ENCODE measurements around the gene C10orf53.

Gene C10orf53

GRCh38 chr10:49688920-49689319 is 9.5 kb downstream of the C10orf53 start:
- TF ChIP-seq CTCF (IDR thresholded peaks at IDR 0.05; ENCODE audit: insufficient read depth, low read depth, low read length, missing control alignments), result no peak
- H3K4me3 ChIP-seq (ENCODE audit: low read depth, low read length), result no peak overlapping the region
- DNase-seq (ENCODE audit: low read depth), result no peak

GRCh38 chr10:49689882-49690510 is 10.5 kb downstream of the C10orf53 start:
- no peak for DNase-seq (ENCODE audit: low read depth)
- no peak for TF ChIP-seq CTCF (IDR thresholded peaks at IDR 0.05; ENCODE audit: insufficient read depth, low read depth, low read length, missing control alignments)
- no peak overlapping the region for H3K4me3 ChIP-seq (ENCODE audit: low read depth, low read length)

- no peak for DNase-seq (ENCODE audit: low read depth)
- no peak for TF ChIP-seq CTCF (IDR thresholded peaks at IDR 0.05; ENCODE audit: insufficient read depth, low read depth, low read length, missing control alignments)
- H3K4me3 ChIP-seq (ENCODE audit: low read depth, low read length), result no peak overlapping the region
These were observed 11.4 kb downstream of the C10orf53 start for GRCh38 chr10:49690698-49691356.

GRCh38 chr10:49691588-49691987 is 12.1 kb downstream of the C10orf53 start:
- no peak for TF ChIP-seq CTCF (IDR thresholded peaks at IDR 0.05; ENCODE audit: insufficient read depth, low read depth, low read length, missing control alignments)
- no peak for DNase-seq (ENCODE audit: low read depth)
- no peak overlapping the region for H3K4me3 ChIP-seq (ENCODE audit: low read depth, low read length)

GRCh38 chr10:49694466-49694865 is 15.0 kb downstream of the C10orf53 start:
- no peak for TF ChIP-seq CTCF (IDR thresholded peaks at IDR 0.05; ENCODE audit: insufficient read depth, low read depth, low read length, missing control alignments)
- DNase-seq (ENCODE audit: low read depth), result no peak
- H3K4me3 ChIP-seq (ENCODE audit: low read depth, low read length), result no peak overlapping the region

- DNase-seq (ENCODE audit: low read depth), result no peak
- no peak for TF ChIP-seq CTCF (IDR thresholded peaks at IDR 0.05; ENCODE audit: insufficient read depth, low read depth, low read length, missing control alignments)
- no peak overlapping the region for H3K4me3 ChIP-seq (ENCODE audit: low read depth, low read length)
These were observed 16.9 kb downstream of the C10orf53 start for GRCh38 chr10:49696311-49696710.

GRCh38 chr10:49698679-49699078 is 19.2 kb downstream of the C10orf53 start:
- TF ChIP-seq CTCF (IDR thresholded peaks at IDR 0.05; ENCODE audit: insufficient read depth, low read depth, low read length, missing control alignments), result no peak
- H3K4me3 ChIP-seq (ENCODE audit: low read depth, low read length), result no peak overlapping the region
- DNase-seq (ENCODE audit: low read depth), result no peak

All from GM12865 (cell line).